Right lobe of liver (tissue), 6 donors: ENCODE measurements around the gene DPP6. TPM values are rescaled to one million over a fixed set of nuclear protein-coding genes. Genes with fewer than 3 reads are reported as not detected.

Experiments used
- ATAC-seq, 4 donors: fragments of 200-7000 bp; cut with Tn5 transposase; one replicate each; pipeline ENCODE4 v1.9.1; 2020; ENCODE audit warnings: mild to moderate bottlenecking in 4 of 4, moderate library complexity in 4 of 4
- DNase-seq, 3 donors: peaks; one replicate each; pipeline ENCODE4 v3.0.0-alpha.2; 2020
- H3K27ac ChIP-seq, 3 donors: fragments of 200-600 bp; one replicate each; pipeline ENCODE4 v1.8.0; 2022
- H3K27me3 ChIP-seq, 2 donors: fragments of 200-600 bp; one replicate each; pipeline ENCODE4 v1.8.0; 2022
- H3K36me3 ChIP-seq, 4 donors: fragments of 200-600 bp; sonication (generic) in 1 of 4; one replicate each; pipeline versions ENCODE4 v1.5.1 to v1.8.0; 2017 to 2022; ENCODE audit warnings: control low read depth in 1 of 4
- H3K4me1 ChIP-seq, 4 donors: fragments of 200-600 bp; sonication (generic) in 1 of 4; one replicate each; pipeline versions ENCODE4 v1.5.1 to v1.8.0; 2017 to 2022; ENCODE audit warnings: control low read depth in 1 of 4
- H3K4me3 ChIP-seq, 3 donors: fragments of 200-600 bp; one replicate each; pipeline ENCODE4 v1.8.0; 2022
- H3K9me3 ChIP-seq, 4 donors: fragments of 200-600 bp; sonication (generic) in 1 of 4; one replicate each; pipeline versions ENCODE4 v1.5.1 to v1.8.0; 2017 to 2022; ENCODE audit warnings: control low read depth in 1 of 4
- POLR2A ChIP-seq: fragments of 450-650 bp; IDR thresholded peaks from one replicate; pipeline ENCODE4 v1.6.1; 2017; ENCODE audit warnings: antibody characterized with exemption, mild to moderate bottlenecking
- WGBS: methylation state at CpG from one replicate; pipeline ENCODE4 v1.1.6; 2018; ENCODE audit warnings: low coverage, low lambda C conversion rate; ENCODE audit not compliant: insufficient coverage; ENCODE audit errors: missing lambda C conversion rate; 5-methylcytosine and 5-hydroxymethylcytosine counted together
- intact Hi-C, 2 donors: fragments of 100-400 bp; cut with DNase I; formaldehyde crosslinking; loops; one replicate each; pipeline versions ENCODE4 v1.11.2 to v1.14.1; 2022
- total RNA-seq, 6 experiments: library from RNA; depleted of rRNA in 2 of 6; stranded (reverse); fragments of >200 nt in 2 of 6; fragmentation: NEBNext Ultra II Directional in 3 of 6; extraction: Animal tissue kit (Norgen Biotek cat#: 25700) in 3 of 6; gene quantifications; one replicate each; pipeline versions ENCODE4 v1.1.0 to v1.2.4, GENCODE V29; 2016 to 2023
- TF ChIP-seq, protein P1 (sequence below), 4 donors: fragments of 200-600 bp in 3 of 4; fragments of 450-650 bp in 1 of 4; IDR thresholded peaks; one replicate each; pipeline versions ENCODE4 v1.5.1 to v1.8.0; 2016 to 2022; ENCODE audit warnings: antibody characterized with exemption in 4 of 4, mild to moderate bottlenecking in 2 of 4
- donor health status: DM: no; HTN: yes; CAD: no.
- donor health status: DM: no; HTN: no; CAD: no.
- donor health status: DM: no; HTN: no; CAD: no.
- donor health status: DM: no; HTN: yes; CAD: no.
- donor health status: DM: no; HTN: yes; CAD: no.

The DPP6 gene
- total RNA-seq, 6 experiments from 2014 or later = not detected

DNA sequence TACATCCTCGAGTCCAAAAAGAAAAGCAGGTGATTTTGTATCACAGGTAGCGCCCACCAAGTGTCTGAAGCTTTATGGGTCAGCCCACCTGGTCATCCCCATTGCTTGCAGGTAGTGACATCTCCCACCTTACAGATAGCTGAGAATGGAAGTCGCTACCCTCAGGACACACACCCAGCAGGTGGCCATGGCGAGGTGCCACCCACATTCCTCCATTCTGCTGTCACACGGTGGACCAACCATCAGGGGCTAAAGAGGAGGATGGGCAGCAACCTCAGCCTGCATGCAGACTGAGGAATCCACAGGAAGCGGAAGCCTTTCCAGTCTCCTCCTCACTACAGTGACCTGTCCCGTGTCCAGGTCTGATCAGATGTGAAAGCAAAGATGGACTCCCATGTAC lies 787.9 kb downstream of the DPP6 start:
- H3K27ac ChIP-seq = no peak overlapping the region
- H3K36me3 ChIP-seq = no peaks in the 10 kb centered on the region
- peaks cover 0 to under 1% (median under 1%) of the 10 kb centered on the region in 4 donors for H3K4me1 ChIP-seq
- no peak overlapping the region for H3K4me3 ChIP-seq
- TF ChIP-seq POLR2A = no peak
- TF ChIP-seq, protein P1, sequence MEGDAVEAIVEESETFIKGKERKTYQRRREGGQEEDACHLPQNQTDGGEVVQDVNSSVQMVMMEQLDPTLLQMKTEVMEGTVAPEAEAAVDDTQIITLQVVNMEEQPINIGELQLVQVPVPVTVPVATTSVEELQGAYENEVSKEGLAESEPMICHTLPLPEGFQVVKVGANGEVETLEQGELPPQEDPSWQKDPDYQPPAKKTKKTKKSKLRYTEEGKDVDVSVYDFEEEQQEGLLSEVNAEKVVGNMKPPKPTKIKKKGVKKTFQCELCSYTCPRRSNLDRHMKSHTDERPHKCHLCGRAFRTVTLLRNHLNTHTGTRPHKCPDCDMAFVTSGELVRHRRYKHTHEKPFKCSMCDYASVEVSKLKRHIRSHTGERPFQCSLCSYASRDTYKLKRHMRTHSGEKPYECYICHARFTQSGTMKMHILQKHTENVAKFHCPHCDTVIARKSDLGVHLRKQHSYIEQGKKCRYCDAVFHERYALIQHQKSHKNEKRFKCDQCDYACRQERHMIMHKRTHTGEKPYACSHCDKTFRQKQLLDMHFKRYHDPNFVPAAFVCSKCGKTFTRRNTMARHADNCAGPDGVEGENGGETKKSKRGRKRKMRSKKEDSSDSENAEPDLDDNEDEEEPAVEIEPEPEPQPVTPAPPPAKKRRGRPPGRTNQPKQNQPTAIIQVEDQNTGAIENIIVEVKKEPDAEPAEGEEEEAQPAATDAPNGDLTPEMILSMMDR (IDR thresholded peaks at IDR 0.05) = no peak
- no peaks in the 10 kb centered on the region for H3K9me3 ChIP-seq
- 71% methylated on average over 5 of the region's 7 CpGs for WGBS
- H3K27me3 ChIP-seq = no peaks in the 10 kb centered on the region
- intact Hi-C loops = no loop called here
- DNase-seq = no peak
- ATAC-seq = no peak

DNA sequence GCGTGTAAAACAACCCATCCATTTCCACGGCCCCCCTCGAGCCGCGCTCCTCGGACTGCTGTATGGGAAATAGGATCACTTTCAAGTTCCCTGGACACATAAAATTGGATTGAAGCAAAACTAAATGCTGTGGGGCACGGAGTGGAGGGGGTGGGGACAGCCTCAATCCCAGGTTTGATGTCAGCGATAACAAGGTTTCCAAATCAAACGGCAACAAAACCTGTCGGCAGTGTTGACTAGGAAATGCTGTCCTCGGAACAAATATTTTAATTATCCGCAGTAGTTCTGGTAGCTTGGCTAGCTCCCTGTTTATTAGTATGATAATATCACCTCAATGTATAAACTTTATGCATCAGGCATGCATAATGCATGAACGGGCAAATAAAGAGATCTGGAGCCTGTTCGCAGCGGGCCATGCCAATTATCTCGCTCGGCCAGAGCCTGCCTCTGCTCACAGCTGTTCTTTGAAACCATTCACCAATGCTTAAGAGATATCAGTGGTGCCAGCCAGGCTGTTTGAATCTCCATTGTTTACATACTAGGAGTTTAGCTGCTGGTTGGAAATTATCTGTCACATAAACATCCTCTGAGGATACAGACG lies 789.6 kb downstream of the DPP6 start:
- intact Hi-C loops = no loop called here
- ATAC-seq (peak; percentile 25 to 59 (median 48)), DNase-seq (no peak)

DNA sequence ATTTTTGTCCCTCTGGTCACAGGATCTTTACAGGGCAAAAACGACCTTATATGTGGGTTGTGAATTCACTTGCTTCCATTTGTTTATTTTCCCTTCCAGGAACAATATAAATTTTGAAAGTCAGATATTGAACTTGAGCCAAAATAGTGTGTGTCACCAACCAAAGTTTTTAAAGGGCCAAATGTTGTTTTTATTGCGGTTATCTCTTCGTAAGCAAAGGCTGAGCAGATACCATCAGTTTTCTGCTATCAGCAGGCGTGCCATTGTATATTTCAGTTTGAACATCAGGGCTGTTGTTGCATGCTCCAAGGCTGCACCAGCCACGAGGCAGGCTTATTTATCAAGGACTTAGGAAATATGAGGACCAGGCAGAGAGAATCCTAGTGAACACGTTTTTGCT lies 790.4 kb downstream of the DPP6 start:
- WGBS = 27% methylated on average over 6 of the region's 6 CpGs

More for the DNA sequence above, 789.6 kb downstream of the DPP6 start:
- WGBS = 35% methylated on average over 18 of the region's 18 CpGs
- TF ChIP-seq POLR2A = no peak
- no peak overlapping the region for H3K27ac ChIP-seq
- H3K9me3 ChIP-seq = no peaks in the 10 kb centered on the region
- H3K36me3 ChIP-seq = no peaks in the 10 kb centered on the region
- H3K27me3 ChIP-seq = no peaks in the 10 kb centered on the region
- no peak overlapping the region for H3K4me3 ChIP-seq
- H3K4me1 ChIP-seq = peaks cover 0 to 6% (median 2%) of the 10 kb centered on the region in 4 donors

DNA sequence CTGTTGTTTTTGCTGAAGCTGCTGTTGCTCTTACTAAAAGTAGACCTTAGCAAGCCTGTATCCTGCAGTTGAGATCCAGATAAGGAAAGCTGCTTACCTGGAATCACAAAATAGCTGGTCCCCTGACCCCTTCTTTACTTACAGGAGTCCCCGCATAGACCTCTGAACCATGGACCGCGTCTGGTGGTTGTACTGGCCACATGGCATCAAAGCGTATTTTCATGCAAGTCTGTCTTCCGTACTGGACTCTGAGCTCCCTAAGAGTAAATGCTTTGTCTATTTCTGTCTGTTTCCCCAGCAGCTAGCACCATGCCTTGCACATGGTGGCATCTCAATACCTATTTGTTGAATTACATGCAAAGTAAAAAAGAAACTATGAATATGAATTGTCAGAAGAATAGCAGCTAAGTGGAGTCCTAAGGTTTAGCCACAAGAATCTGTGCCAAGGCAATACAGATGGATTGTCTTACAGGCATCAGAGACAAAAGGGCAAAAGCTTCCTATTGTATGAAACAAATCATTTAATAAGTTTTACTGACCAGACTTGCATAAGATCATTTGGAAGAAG lies 791.6 kb downstream of the DPP6 start:
- DNase-seq (no peak), ATAC-seq (no peak)
- intact Hi-C loops = no loop called here
- Histone ChIP-seq H3K27me3 (no peaks in the 10 kb centered on the region), H3K36me3 (no peaks in the 10 kb centered on the region), H3K27ac (no peak overlapping the region), H3K9me3 (no peaks in the 10 kb centered on the region), H3K4me3 (no peak overlapping the region), H3K4me1 (peaks cover 0 to 6% (median 2%) of the 10 kb centered on the region in 4 donors)
- TF ChIP-seq, protein P1 (IDR thresholded peaks at IDR 0.05) = no peak
- no peak for TF ChIP-seq POLR2A
- WGBS = 70% methylated on average over 5 of the region's 5 CpGs

More for the DNA sequence above, 790.4 kb downstream of the DPP6 start:
- no peak for ATAC-seq
- Histone ChIP-seq H3K4me3 (no peak overlapping the region), H3K27me3 (no peaks in the 10 kb centered on the region), H3K36me3 (no peaks in the 10 kb centered on the region), H3K4me1 (peaks cover 0 to 6% (median 2%) of the 10 kb centered on the region in 4 donors), H3K9me3 (no peaks in the 10 kb centered on the region), H3K27ac (no peak overlapping the region)
- no peak for DNase-seq
- TF ChIP-seq, protein P1 (IDR thresholded peaks at IDR 0.05) = no peak
- TF ChIP-seq POLR2A = no peak
- intact Hi-C loops = no loop called here

DNA sequence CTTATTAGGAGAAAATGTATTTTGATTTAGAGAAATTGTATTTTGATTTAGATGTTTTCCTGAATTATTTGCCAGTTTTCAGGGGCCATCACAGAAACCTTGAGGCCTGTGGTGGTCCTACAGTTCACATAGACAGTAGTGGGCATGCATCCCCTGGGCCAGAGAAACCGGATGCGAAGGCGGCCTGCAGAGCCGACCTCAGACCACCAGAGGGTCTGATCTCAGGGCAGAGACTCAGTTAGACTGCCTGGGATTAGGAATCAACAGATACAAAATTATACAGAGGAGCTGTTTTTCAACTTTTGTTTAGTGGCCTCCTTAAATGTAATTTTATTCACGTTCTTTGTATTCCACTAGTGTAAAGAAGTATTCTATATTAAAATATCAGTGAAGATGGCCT lies 792.3 kb downstream of the DPP6 start:
- intact Hi-C loops = no loop called here
- Histone ChIP-seq H3K36me3 (no peaks in the 10 kb centered on the region), H3K9me3 (no peaks in the 10 kb centered on the region), H3K27ac (no peak overlapping the region), H3K27me3 (no peaks in the 10 kb centered on the region), H3K4me1 (peaks cover 0 to 6% (median 2%) of the 10 kb centered on the region in 4 donors), H3K4me3 (no peak overlapping the region)
- ATAC-seq = no peak
- WGBS = 73% methylated on average over 5 of the region's 5 CpGs
- no peak for DNase-seq
- TF ChIP-seq POLR2A = no peak
- TF ChIP-seq, protein P1 (IDR thresholded peaks at IDR 0.05) = no peak
